Stimulated activated CD8-positive, alpha-beta memory T cell treated with anti-CD3 and anti-CD28 coated beads, Interleukin-2, amount 100 ng/mL, for 48 hours (primary cell): ENCODE data around the gene NGEF.

Experiments used
- DNase-seq, 2 donors: peaks; one replicate each; pipeline ENCODE4 v3.0.0-alpha.2; 2020; ENCODE audit warnings: low read depth in 2 of 2

Gene NGEF

DNA sequence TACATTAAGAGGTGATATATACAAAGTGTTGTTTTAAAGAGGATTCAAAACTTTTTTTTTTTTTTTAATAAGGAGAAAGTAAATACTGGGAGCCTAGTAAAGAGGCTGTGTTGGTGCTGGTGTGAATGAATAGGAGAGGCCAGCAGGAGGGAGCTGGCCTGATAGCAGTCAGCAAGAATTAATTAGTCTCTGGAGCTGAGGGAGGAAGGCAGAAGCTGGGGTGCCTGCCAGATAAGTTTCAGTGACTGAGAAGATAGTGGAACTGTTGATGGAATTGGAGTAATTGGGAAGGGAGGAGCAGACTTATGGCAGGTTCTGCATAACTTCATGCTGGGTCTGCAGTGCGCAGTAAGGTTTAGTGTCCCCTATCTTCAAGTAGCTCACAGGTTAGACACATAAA, 179.2 kb downstream of the NGEF start:
- no peak for DNase-seq

DNA sequence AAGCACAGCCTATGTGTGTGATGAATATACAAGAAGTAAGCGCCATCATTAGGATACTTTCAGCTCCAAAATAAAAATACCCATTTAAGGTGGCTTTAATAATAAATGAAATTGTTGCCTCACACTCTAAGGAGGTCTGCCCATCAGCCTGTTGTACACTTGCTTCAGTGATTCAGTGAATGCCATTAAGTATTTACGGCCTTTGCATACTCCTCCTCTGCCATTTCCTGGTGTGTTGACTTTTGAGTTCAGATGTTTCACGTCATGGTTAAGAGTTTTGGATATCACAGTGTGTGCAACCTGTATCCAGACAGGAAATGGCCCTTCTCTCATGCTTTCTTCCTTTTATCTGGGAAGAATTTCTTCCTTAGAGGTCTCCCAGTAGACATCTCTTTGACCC, 181.6 kb downstream of the NGEF start:
- DNase-seq = no peak

DNA sequence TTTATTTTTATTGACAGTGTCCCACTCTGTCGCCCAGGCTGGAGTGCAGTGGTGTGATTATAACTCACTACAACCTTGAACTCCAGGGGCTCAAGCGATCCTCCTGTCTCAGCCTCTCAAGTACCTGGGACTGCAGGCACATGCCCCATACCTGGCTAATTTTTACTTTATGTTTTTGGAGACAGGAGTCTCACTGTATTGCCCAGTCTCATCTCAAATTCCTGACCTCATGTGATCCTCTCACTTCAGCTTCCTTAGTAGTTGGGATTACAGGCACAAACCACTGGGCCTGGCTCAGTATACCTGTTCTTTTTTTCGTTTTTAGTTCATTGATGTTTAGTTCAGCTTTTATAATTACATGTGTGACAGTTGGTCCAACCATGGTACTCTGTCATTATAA, 183.1 kb downstream of the NGEF start:
- DNase-seq = no peak
